ENCODE measurements around the gene SEC24B. TPM values are rescaled to one million over a fixed set of nuclear protein-coding genes. Genes with fewer than 3 reads are reported as not detected.

The SEC24B gene
- total and polyA plus RNA-seq, 2 donors (not counting 3 experiments of a cell fraction or from before 2014, with no cell fraction given): 35.9 to 46.2 TPM

DNA sequence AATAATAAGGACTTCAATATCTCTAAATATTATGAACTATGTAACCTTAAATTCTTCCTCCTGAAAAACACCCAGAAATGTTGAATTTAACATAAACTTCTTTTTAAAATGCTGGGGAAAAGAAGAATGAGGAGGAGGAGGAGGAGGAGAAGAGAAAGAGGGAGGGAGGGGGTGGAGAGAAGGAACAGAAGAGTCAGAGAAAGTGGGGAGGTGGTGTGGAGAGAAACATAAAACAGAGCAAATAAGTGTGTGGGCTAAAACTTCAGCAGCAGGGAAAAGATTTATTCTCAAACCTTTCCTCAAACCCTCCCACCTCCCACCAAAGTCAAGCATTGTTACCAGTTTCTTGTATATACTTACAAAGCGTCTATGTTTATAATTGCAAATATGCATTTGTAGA, 34.7 kb upstream of the SEC24B start:
- CTCF ChIA-PET: no interaction called here
- no peak for FAIRE-seq

More for the DNA sequence above, 34.7 kb upstream of the SEC24B start:
- dilution Hi-C loops (cut with MboI; ENCODE audit: extremely low pct_ligation_motif_present, low sequenced_read_pairs): no loop called here
- H3K9me1 ChIP-seq (replicated peaks; ENCODE audit: control insufficient read depth, extremely low read depth, insufficient read depth, low read length): no peaks in the 10 kb centered on the region
- no peaks in the 10 kb centered on the region for H3K36me3 ChIP-seq (ENCODE audit: control insufficient read depth in 2 of 2, extremely low read depth in 1 of 2, insufficient read depth in 2 of 2, low read length in 2 of 2)
- no TSS peak for BruUV-seq (replicated peaks)
- no peaks in the 10 kb centered on the region for H3K4me1 ChIP-seq (ENCODE audit: control insufficient read depth, extremely low read depth, insufficient read depth, low read length)
- H3K9ac ChIP-seq (replicated peaks; ENCODE audit: extremely low read depth, insufficient read depth, low read length): no peak overlapping the region
- H4K20me1 ChIP-seq (replicated peaks; ENCODE audit: control insufficient read depth, extremely low read depth, insufficient read depth, low read length): no peaks in the 10 kb centered on the region
- H2AFZ ChIP-seq (ENCODE audit: low read depth, low read length): no peak overlapping the region
- DNase-seq (ENCODE audit: low read depth, low spot score): no peak
- no peaks in the 10 kb centered on the region for H3K9me3 ChIP-seq (replicated peaks; ENCODE audit: control insufficient read depth, insufficient read depth, low read length)
- H3K4me3 ChIP-seq (replicated peaks in 1 of 3; ENCODE audit: insufficient read depth in 1 of 3, low read depth in 1 of 3, low read length in 3 of 3): no peak overlapping the region
- no peaks in the 10 kb centered on the region for H3K79me2 ChIP-seq (ENCODE audit: control insufficient read depth, insufficient read depth, low read length)
- no peak for TF ChIP-seq EZH2 (IDR thresholded peaks at IDR 0.05; ENCODE audit: borderline replicate concordance, low read depth, low read length, severe bottlenecking)
- TF ChIP-seq GATA2 (IDR thresholded peaks at IDR 0.05; ENCODE audit: insufficient read depth, insufficient read length, low read depth, low read length): no peak
- TF ChIP-seq, protein P1, sequence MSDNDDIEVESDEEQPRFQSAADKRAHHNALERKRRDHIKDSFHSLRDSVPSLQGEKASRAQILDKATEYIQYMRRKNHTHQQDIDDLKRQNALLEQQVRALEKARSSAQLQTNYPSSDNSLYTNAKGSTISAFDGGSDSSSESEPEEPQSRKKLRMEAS (IDR thresholded peaks at IDR 0.05; ENCODE audit: insufficient read depth, insufficient read length): no peak
- no peak for TF ChIP-seq POLR2AphosphoS5 (IDR thresholded peaks at IDR 0.05; ENCODE audit: insufficient read depth, low read depth, low read length)
- TF ChIP-seq POLR2A (IDR thresholded peaks at IDR 0.05; ENCODE audit: low read depth, low read length): no peak
- TF ChIP-seq MYC (IDR thresholded peaks at IDR 0.05; ENCODE audit: low read depth, low read length): no peak
- TF ChIP-seq, protein P2, sequence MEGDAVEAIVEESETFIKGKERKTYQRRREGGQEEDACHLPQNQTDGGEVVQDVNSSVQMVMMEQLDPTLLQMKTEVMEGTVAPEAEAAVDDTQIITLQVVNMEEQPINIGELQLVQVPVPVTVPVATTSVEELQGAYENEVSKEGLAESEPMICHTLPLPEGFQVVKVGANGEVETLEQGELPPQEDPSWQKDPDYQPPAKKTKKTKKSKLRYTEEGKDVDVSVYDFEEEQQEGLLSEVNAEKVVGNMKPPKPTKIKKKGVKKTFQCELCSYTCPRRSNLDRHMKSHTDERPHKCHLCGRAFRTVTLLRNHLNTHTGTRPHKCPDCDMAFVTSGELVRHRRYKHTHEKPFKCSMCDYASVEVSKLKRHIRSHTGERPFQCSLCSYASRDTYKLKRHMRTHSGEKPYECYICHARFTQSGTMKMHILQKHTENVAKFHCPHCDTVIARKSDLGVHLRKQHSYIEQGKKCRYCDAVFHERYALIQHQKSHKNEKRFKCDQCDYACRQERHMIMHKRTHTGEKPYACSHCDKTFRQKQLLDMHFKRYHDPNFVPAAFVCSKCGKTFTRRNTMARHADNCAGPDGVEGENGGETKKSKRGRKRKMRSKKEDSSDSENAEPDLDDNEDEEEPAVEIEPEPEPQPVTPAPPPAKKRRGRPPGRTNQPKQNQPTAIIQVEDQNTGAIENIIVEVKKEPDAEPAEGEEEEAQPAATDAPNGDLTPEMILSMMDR (IDR thresholded peaks at IDR 0.05; ENCODE audit: extremely low read depth in 1 of 2, insufficient read depth in 1 of 2, low read depth in 1 of 2, low read length in 2 of 2): no peak
- TF ChIP-seq JUN (IDR thresholded peaks at IDR 0.05; ENCODE audit: borderline replicate concordance, insufficient read depth, insufficient read length, low read depth): no peak
- no peak for TF ChIP-seq FOS (IDR thresholded peaks at IDR 0.05; ENCODE audit: borderline replicate concordance, insufficient read depth, low read length)
- POLR2A ChIA-PET: no interaction called here
- H3K4me2 ChIP-seq (ENCODE audit: insufficient read depth, low read length): no peak overlapping the region
- no peaks in the 10 kb centered on the region for H3K27me3 ChIP-seq (ENCODE audit: control insufficient read depth in 2 of 2, insufficient read depth in 2 of 2, low read length in 2 of 2)
- no peak overlapping the region for H3K27ac ChIP-seq (ENCODE audit: insufficient read depth, low read depth, low read length)
- intact Hi-C loops (cut with micrococcal nuclease): no loop called here
